CD4-positive, alpha-beta T cell (primary cell): ENCODE results near the gene TUT1. TPM values are rescaled to one million over a fixed set of nuclear protein-coding genes. Genes with fewer than 3 reads are reported as not detected.

Experiments used
- ATAC-seq: fragments of 200-7000 bp; cut with Tn5 transposase; one replicate; pipeline ENCODE4 v1.10.0; 2022; ENCODE audit warnings: mild to moderate bottlenecking; ENCODE audit not compliant: poor library complexity
- CTCF ChIA-PET: fragments of 350-600 bp; sonication (Branson Sonifier 250); formaldehyde crosslinking; loops from one replicate; lab custom pipeline; 2021; ENCODE audit warnings: antibody characterized with exemption, inconsistent platforms; lab: Charles Lee
- POLR2A ChIA-PET: fragments of 350-600 bp; sonication (Branson Sonifier 250); formaldehyde crosslinking; loops from one replicate; lab custom pipeline; 2021; ENCODE audit warnings: antibody characterized with exemption, inconsistent platforms; lab: Charles Lee
- DNase-seq, 14 experiments: peaks; one replicate each; pipeline ENCODE4 v3.0.0-alpha.2; 2013 to 2020; ENCODE audit warnings: mixed read lengths in 2 of 14
- H3K27ac ChIP-seq, 2 donors: one replicate each; pipeline versions ENCODE4 v1.5.1 to v1.7.0; 2013; ENCODE audit warnings: low read length in 2 of 2, low read depth in 1 of 2, mild to moderate bottlenecking in 1 of 2
- H3K27me3 ChIP-seq, 2 experiments: 1 replicate in 1 of 2; 2 replicates in 1 of 2; pipeline versions ENCODE4 v1.6.1 to v1.7.0; 2013; ENCODE audit warnings: low read length in 2 of 2, control low read depth in 1 of 2, mild to moderate bottlenecking in 1 of 2, moderate library complexity in 1 of 2; ENCODE audit not compliant: insufficient read depth in 2 of 2, control insufficient read depth in 1 of 2
- H3K36me3 ChIP-seq: one replicate; pipeline ENCODE4 v1.6.1; 2013; ENCODE audit warnings: low read length, control low read depth; ENCODE audit not compliant: insufficient read depth
- H3K4me1 ChIP-seq: one replicate; pipeline ENCODE4 v1.6.1; 2013; ENCODE audit warnings: low read length, control low read depth; ENCODE audit not compliant: insufficient read depth
- H3K4me3 ChIP-seq: one replicate; pipeline ENCODE4 v1.5.1; 2013; ENCODE audit warnings: mild to moderate bottlenecking, low read length, moderate library complexity
- H3K9me3 ChIP-seq, 2 experiments: 1 replicate in 1 of 2; 2 replicates in 1 of 2; pipeline versions ENCODE4 v1.6.1 to v1.7.0; 2013; ENCODE audit warnings: low read length in 2 of 2, mild to moderate bottlenecking in 2 of 2, control low read depth in 1 of 2, moderate library complexity in 1 of 2; ENCODE audit not compliant: control insufficient read depth in 1 of 2, insufficient read depth in 1 of 2
- H3K27ac Mint-ChIP-seq: one replicate; pipeline ENCODE4 v1.8.0; 2020; ENCODE audit warnings: mixed read lengths
- H3K27me3 Mint-ChIP-seq: one replicate; pipeline ENCODE4 v1.8.0; 2021; ENCODE audit warnings: mixed read lengths
- H3K36me3 Mint-ChIP-seq: one replicate; pipeline ENCODE4 v1.8.0; 2021; ENCODE audit warnings: low read depth, mixed read lengths
- H3K4me1 Mint-ChIP-seq: one replicate; pipeline ENCODE4 v1.8.0; 2021; ENCODE audit warnings: low read depth, mixed read lengths
- H3K4me3 Mint-ChIP-seq: one replicate; pipeline ENCODE4 v1.8.0; 2020; ENCODE audit warnings: mild to moderate bottlenecking, mixed read lengths
- H3K9me3 Mint-ChIP-seq: one replicate; pipeline ENCODE4 v1.8.0; 2020; ENCODE audit warnings: mixed read lengths
- CTCF ChIP-seq: fragments of 200-600 bp; IDR thresholded peaks from one replicate; pipeline ENCODE4 v1.8.0; 2022; ENCODE audit warnings: antibody characterized with exemption, mild to moderate bottlenecking
- intact Hi-C, 2 experiments: fragments of 100-400 bp; cut with DNase I in 1 of 2; cut with micrococcal nuclease in 1 of 2; formaldehyde crosslinking; loops; one replicate each; pipeline versions ENCODE4 v1.15.1 to v1.9.0; 2023 to 2025; cut with DNase I, micrococcal nuclease
- total RNA-seq, 174 experiments: library from RNA in 2 of 174; stranded (reverse) in 2 of 174; gene quantifications; one replicate each; pipeline ENCODE4 v1.2.3 and lab custom pipeline; 2021 to 2026

TUT1 gene
- total RNA-seq, 2 experiments from 2014 or later, result 25.5 to 26.2 TPM

DNA sequence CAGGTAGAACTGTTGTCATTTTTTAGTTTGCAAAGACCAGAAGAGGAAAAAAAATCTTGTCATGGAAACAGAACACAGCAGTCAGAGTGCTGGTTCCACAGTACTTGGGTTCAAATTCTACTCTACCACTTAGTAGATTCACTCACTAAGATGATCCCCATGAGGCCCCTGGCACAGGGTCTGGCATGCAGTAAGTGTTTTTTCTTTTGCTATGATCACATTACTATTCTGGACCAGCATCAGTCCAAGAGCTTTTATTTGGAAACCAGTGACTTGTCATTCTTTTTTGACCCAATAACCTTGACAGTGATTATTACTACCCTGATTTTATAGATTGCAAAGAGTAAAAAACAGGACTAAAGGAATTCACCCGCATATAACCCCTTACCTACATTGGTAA, 21.7 kb downstream of the TUT1 start:
- Histone ChIP-seq H3K36me3 (peaks cover 71% of the 10 kb centered on the region), H3K4me1 (peaks cover 46% of the 10 kb centered on the region), H3K27me3 (no peaks in the 10 kb centered on the region), H3K4me3 (no peak overlapping the region), H3K27ac (no peak overlapping the region), H3K9me3 (no peaks in the 10 kb centered on the region)
- ATAC-seq (no peak), DNase-seq (no peak)
- Mint-ChIP-seq H3K4me3 (peak overlapping the region; percentile 18), H3K36me3 (peaks cover 88% of the 10 kb centered on the region), H3K9me3 (no peaks in the 10 kb centered on the region), H3K4me1 (peaks cover 60% of the 10 kb centered on the region), H3K27ac (peak overlapping the region; percentile 28), H3K27me3 (no peaks in the 10 kb centered on the region)
- intact Hi-C loops, result no loop called here
- no peak for TF ChIP-seq CTCF
- CTCF ChIA-PET, result interaction anchor here (1.0 to 1.3 kb wide), 2 partner anchors 9 to 145 kb away, joined by 3 read pairs; no protein-coding TSS in a partner anchor
- POLR2A ChIA-PET, result interaction anchor here (0.6 to 1.3 kb wide), 3 partner anchors 21 to 95 kb away, joined by 3 to 4 read pairs (median 3); partner anchors contain the start of genes C11orf98, CSKMT and TUT1

DNA sequence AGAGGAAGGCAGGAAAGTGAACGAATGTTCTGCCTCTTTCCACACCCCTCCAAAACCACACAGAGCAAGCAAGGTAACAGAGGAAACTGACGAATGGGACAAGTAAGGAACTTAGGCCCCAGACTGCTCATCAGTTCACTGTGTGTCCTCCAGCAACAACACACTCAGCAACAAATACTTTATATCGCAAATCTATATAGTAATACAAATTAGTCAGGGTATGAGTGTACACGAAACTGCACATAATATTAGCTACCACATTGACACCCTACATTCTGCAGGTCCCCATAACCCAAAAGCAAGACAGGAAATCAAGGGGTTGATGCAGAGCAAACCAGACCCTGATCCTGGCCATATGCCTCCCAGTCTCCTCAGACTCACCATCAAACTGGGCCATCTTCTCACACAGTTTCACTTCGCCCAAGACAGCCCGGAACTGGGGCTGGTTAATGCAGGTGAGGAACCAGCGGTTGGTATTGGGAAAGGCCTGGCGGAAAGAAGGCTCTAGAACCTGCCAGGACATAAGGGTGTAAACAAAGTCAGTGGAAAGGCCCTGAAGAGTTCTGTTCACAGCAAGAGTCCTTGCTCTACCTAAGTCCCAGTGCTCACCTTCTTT, 24.2 kb downstream of the TUT1 start:
- Histone ChIP-seq H3K9me3 (no peaks in the 10 kb centered on the region), H3K4me3 (no peak overlapping the region), H3K36me3 (peaks cover 86% of the 10 kb centered on the region), H3K4me1 (peaks cover 29% of the 10 kb centered on the region), H3K27ac (no peak overlapping the region), H3K27me3 (no peaks in the 10 kb centered on the region)
- CTCF ChIA-PET, result interaction anchor here (2.4 kb wide), 1 partner anchor 24 kb away, joined by 11 read pairs; no protein-coding TSS in a partner anchor
- no peak for ATAC-seq
- H3K27me3 Mint-ChIP-seq, result no peaks in the 10 kb centered on the region
- TF ChIP-seq CTCF, result no peak
- H3K36me3 Mint-ChIP-seq, result peaks cover 82% of the 10 kb centered on the region
- DNase-seq, result no peak
- no peak overlapping the region for H3K27ac Mint-ChIP-seq
- no peaks in the 10 kb centered on the region for H3K9me3 Mint-ChIP-seq
- POLR2A ChIA-PET, result interaction anchor here (1.2 kb wide), 1 partner anchor 23 kb away, joined by 3 read pairs; no protein-coding TSS in a partner anchor
- intact Hi-C loops, result no loop called here
- peaks cover 40% of the 10 kb centered on the region for H3K4me1 Mint-ChIP-seq
- H3K4me3 Mint-ChIP-seq, result no peak overlapping the region

- POLR2A ChIA-PET, result interaction anchor here (1.5 kb wide), 1 partner anchor 99 kb away, joined by 3 read pairs; the partner anchor contains the start of genes C11orf98 and CSKMT
- no peak for TF ChIP-seq CTCF
- peaks cover 37% of the 10 kb centered on the region for H3K4me1 Mint-ChIP-seq
- H3K4me3 Mint-ChIP-seq, result no peak overlapping the region
- H3K27ac Mint-ChIP-seq, result peak overlapping the region; percentile 8
- DNase-seq, result no peak
- peaks cover 80% of the 10 kb centered on the region for H3K36me3 Mint-ChIP-seq
- no peak overlapping the region for H3K4me3 ChIP-seq
- CTCF ChIA-PET, result interaction anchor here (1.2 to 12.2 kb wide), 3 partner anchors 23 to 142 kb away, joined by 4 to 92 read pairs (median 11); no protein-coding TSS in a partner anchor
- intact Hi-C loops, result no loop called here
- H3K27ac ChIP-seq, result no peak overlapping the region
- H3K27me3 Mint-ChIP-seq, result no peaks in the 10 kb centered on the region
- H3K4me1 ChIP-seq, result peaks cover 24% of the 10 kb centered on the region
- no peaks in the 10 kb centered on the region for H3K9me3 ChIP-seq
- ATAC-seq, result no peak
- H3K27me3 ChIP-seq, result no peaks in the 10 kb centered on the region
- H3K36me3 ChIP-seq, result peaks cover 82% of the 10 kb centered on the region
- H3K9me3 Mint-ChIP-seq, result no peaks in the 10 kb centered on the region
Measured at GRCh38 chr11:62566247-62566646, 25.1 kb downstream of the TUT1 start.
